ENCODE data around the gene SPAG5. TPM values are rescaled to one million over a fixed set of nuclear protein-coding genes. Genes with fewer than 3 reads are reported as not detected.

SPAG5 gene
- total RNA-seq, 1 experiment from 2014 or later, result 113 TPM

DNA sequence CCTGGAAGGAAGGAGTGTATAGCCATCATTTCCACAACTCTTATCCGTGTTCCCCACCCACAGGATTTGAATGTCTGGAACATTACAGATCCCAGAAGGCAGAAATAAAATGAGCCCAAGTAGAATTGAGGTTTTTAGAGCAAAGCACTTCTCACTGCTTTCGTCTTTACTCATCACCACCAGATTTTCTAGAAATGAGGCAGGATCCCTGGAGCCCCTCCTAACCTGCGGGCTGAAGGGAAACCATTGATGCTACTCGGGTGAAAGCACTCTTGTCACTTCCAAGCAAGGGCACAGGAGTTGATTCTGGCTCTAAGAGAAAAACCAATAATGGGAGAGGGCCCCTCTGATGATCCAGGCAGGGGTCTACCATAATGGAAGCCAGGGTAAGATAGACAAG lies 19.3 kb downstream of the SPAG5 start:
- H3K9me3 ChIP-seq, result no peaks in the 10 kb centered on the region
- peaks cover 12% of the 10 kb centered on the region for H3K4me1 ChIP-seq
- Mint-ChIP-seq H3K9me3 (ENCODE audit: unreplicated experiment) (no peaks in the 10 kb centered on the region), H3K27me3 (ENCODE audit: insufficient read depth, unreplicated experiment) (no peaks in the 10 kb centered on the region), H3K4me3 (ENCODE audit: unreplicated experiment) (no peak overlapping the region), H3K4me1 (ENCODE audit: low read depth, unreplicated experiment) (peaks cover 7% of the 10 kb centered on the region), H3K36me3 (ENCODE audit: insufficient read depth, unreplicated experiment) (peaks cover 10% of the 10 kb centered on the region), H3K27ac (ENCODE audit: unreplicated experiment) (no peak overlapping the region)
- TF ChIP-seq, protein P1, sequence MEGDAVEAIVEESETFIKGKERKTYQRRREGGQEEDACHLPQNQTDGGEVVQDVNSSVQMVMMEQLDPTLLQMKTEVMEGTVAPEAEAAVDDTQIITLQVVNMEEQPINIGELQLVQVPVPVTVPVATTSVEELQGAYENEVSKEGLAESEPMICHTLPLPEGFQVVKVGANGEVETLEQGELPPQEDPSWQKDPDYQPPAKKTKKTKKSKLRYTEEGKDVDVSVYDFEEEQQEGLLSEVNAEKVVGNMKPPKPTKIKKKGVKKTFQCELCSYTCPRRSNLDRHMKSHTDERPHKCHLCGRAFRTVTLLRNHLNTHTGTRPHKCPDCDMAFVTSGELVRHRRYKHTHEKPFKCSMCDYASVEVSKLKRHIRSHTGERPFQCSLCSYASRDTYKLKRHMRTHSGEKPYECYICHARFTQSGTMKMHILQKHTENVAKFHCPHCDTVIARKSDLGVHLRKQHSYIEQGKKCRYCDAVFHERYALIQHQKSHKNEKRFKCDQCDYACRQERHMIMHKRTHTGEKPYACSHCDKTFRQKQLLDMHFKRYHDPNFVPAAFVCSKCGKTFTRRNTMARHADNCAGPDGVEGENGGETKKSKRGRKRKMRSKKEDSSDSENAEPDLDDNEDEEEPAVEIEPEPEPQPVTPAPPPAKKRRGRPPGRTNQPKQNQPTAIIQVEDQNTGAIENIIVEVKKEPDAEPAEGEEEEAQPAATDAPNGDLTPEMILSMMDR (IDR thresholded peaks at IDR 0.05; ENCODE audit: insufficient read depth in 1 of 2, low read depth in 1 of 2, low read length in 1 of 2, severe bottlenecking in 1 of 2, unreplicated experiment in 1 of 2), result no peak
- ChIA-PET CTCF (no interaction called here), POLR2A (no interaction called here)
- H3K27me3 ChIP-seq (replicated peaks; ENCODE audit: control insufficient read depth, insufficient read depth, low read length), result no peaks in the 10 kb centered on the region
- intact Hi-C loops (cut with micrococcal nuclease; ENCODE audit: unreplicated experiment), result loop anchor here (10.0 kb wide), 1 partner anchor 245 kb away; the partner anchor contains the start of genes IFT20 and TNFAIP1
- no peak overlapping the region for H3K4me3 ChIP-seq (ENCODE audit: low read depth, low read length)
- H3K36me3 ChIP-seq (ENCODE audit: control insufficient read depth, insufficient read depth, low read length), result peaks cover 8% of the 10 kb centered on the region
- DNase-seq, result no peak
- BruUV-seq (replicated peaks), result no TSS peak

DNA sequence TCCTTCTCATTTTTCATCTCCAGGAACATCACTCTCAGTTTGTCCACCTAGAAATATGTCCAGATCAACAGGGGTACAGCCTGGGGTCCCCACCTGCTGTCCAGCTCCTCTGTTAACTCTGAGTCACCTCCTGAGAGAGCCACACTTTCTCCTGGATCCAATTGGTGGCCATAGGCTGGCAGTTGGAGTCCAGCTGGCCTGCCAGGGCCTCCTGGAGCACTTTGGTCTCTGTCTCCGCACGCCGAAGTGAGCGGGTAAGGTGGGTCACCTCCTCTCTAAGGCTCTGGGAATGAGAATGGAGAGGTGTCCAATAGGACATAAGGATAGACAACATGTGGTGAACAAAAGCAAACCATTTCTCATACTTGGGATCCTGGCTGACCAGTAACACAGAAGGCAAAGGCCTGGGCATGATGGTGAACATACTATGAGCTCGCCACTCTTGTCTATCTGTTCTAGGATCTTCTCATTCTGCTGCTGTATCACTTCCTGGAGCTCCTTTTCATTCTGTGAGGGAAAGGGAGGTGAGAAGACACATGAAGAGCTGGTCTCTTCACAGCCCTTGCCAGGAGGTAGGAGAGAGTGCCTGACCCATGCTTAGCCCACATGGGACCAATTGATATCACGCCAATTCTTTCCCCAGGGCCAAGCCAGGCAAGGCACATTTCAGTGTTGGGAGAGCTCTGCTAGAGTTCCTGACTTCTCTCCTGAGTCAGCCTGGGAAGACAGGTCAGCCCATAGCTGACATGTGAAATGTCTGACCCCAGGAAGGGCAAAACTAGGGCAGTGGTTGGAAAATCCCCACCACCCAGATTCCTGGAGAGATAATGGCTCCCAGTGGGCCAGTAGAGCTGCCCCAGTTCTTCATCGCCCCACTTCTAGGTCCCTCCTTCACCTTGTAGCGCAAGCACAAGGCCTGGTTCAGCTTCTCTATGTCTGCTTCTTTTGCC lies 20.3 kb downstream of the SPAG5 start:
- Mint-ChIP-seq H3K4me3 (ENCODE audit: unreplicated experiment) (no peak overlapping the region), H3K27me3 (ENCODE audit: insufficient read depth, unreplicated experiment) (no peaks in the 10 kb centered on the region), H3K36me3 (ENCODE audit: insufficient read depth, unreplicated experiment) (peaks cover 5% of the 10 kb centered on the region), H3K9me3 (ENCODE audit: unreplicated experiment) (no peaks in the 10 kb centered on the region), H3K4me1 (ENCODE audit: low read depth, unreplicated experiment) (peaks cover 7% of the 10 kb centered on the region), H3K27ac (ENCODE audit: unreplicated experiment) (no peak overlapping the region)
- H3K4me3 ChIP-seq (ENCODE audit: low read depth, low read length), result no peak overlapping the region
- no peaks in the 10 kb centered on the region for H3K27me3 ChIP-seq (replicated peaks; ENCODE audit: control insufficient read depth, insufficient read depth, low read length)
- no TSS peak for BruUV-seq (replicated peaks)
- peaks cover 12% of the 10 kb centered on the region for H3K4me1 ChIP-seq
- TF ChIP-seq, protein P1 (IDR thresholded peaks at IDR 0.05; ENCODE audit: insufficient read depth in 1 of 2, low read depth in 1 of 2, low read length in 1 of 2, severe bottlenecking in 1 of 2, unreplicated experiment in 1 of 2), result no peak
- POLR2A ChIA-PET, result no interaction called here
- no peaks in the 10 kb centered on the region for H3K9me3 ChIP-seq
- intact Hi-C loops (cut with micrococcal nuclease; ENCODE audit: unreplicated experiment), result loop anchor here (10.0 kb wide), 1 partner anchor 244 kb away; the partner anchor contains the start of genes IFT20 and TNFAIP1
- CTCF ChIA-PET, result no interaction called here
- H3K36me3 ChIP-seq (ENCODE audit: control insufficient read depth, insufficient read depth, low read length), result peaks cover 5% of the 10 kb centered on the region
- no peak for DNase-seq

DNA sequence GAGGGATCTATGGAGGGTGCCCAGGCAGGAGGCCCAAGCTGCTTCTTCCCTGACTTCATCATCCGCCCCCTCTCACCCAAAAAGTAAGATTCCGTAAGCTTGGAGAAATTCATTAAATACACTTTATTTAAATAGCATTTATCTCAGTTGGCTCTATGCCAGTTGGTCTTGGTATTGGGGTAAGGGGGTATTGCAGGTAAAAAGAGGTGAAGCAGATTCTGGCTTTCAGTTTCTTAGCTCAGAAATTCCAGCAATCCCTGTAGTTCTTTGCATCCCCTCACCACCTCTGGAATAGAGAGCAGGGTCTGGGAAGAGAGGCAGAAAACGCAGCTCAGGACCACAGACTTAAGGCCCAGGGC lies 21.4 kb downstream of the SPAG5 start:
- Histone ChIP-seq H3K27me3 (replicated peaks; ENCODE audit: control insufficient read depth, insufficient read depth, low read length) (no peaks in the 10 kb centered on the region), H3K4me3 (ENCODE audit: low read depth, low read length) (no peak overlapping the region), H3K36me3 (ENCODE audit: control insufficient read depth, insufficient read depth, low read length) (peaks cover 5% of the 10 kb centered on the region), H3K9me3 (no peaks in the 10 kb centered on the region), H3K4me1 (peaks cover 18% of the 10 kb centered on the region)
- Mint-ChIP-seq H3K27ac (ENCODE audit: unreplicated experiment) (peak overlapping the region; percentile 40), H3K9me3 (ENCODE audit: unreplicated experiment) (no peaks in the 10 kb centered on the region), H3K27me3 (ENCODE audit: insufficient read depth, unreplicated experiment) (no peaks in the 10 kb centered on the region), H3K4me3 (ENCODE audit: unreplicated experiment) (no peak overlapping the region), H3K4me1 (ENCODE audit: low read depth, unreplicated experiment) (peaks cover 15% of the 10 kb centered on the region), H3K36me3 (ENCODE audit: insufficient read depth, unreplicated experiment) (peaks cover 5% of the 10 kb centered on the region)
- TF ChIP-seq, protein P1 (IDR thresholded peaks at IDR 0.05; ENCODE audit: insufficient read depth in 1 of 2, low read depth in 1 of 2, low read length in 1 of 2, severe bottlenecking in 1 of 2, unreplicated experiment in 1 of 2), result no peak
- CTCF ChIA-PET, result interaction anchor here (0.6 kb wide), 1 partner anchor 482 kb away, joined by 4 read pairs; no protein-coding TSS in a partner anchor
- no peak for DNase-seq
- POLR2A ChIA-PET, result no interaction called here
- intact Hi-C loops (cut with micrococcal nuclease; ENCODE audit: unreplicated experiment), result loop anchor here (2.0 to 10.0 kb wide), 3 partner anchors 21 to 243 kb away; partner anchors contain the start of genes IFT20, SPAG5, TNFAIP1 and UNC119
- BruUV-seq (replicated peaks), result no TSS peak

Data from Caco-2 (cell line).